ENCODE data around the gene MAGEL2.
"Not testable (repeated sequence)": the region's sequence is repeated elsewhere in the genome, so short reads cannot be mapped to it uniquely, and the experiment has no call there.

MAGEL2 gene

GRCh38 chr15:23602124-23602523, 45.5 kb downstream of the MAGEL2 start:
- DNase-seq, result no peak

- DNase-seq, result no peak
Measured at GRCh38 chr15:23599053-23599452, 48.6 kb downstream of the MAGEL2 start.

- DNase-seq, result not testable (repeated sequence)
Measured at GRCh38 chr15:23597278-23597677, 50.4 kb downstream of the MAGEL2 start.

GRCh38 chr15:23596736-23597135, 50.9 kb downstream of the MAGEL2 start:
- no peak for DNase-seq

- DNase-seq, result no peak
Measured at GRCh38 chr15:23595368-23595767, 52.3 kb downstream of the MAGEL2 start.

GRCh38 chr15:23594252-23594770, 53.4 kb downstream of the MAGEL2 start:
- no peak for DNase-seq
